ENCODE data around the gene MVB12B. TPM values are rescaled to one million over a fixed set of nuclear protein-coding genes. Genes with fewer than 3 reads are reported as not detected.

MVB12B gene
- total and polyA plus RNA-seq, 8 donors: 2.6 to 6.7 (median 4.0) TPM

- intact Hi-C loops (cut with DNase I): no loop called here
- FAIRE-seq (no peak), ATAC-seq (no peak), DNase-seq (no peak)
- H3K4me1 ChIP-seq: no peaks in the 10 kb centered on the region
- no peaks in the 10 kb centered on the region for H3K36me3 ChIP-seq
- no peaks in the 10 kb centered on the region for H3K27me3 ChIP-seq
- WGBS, 2 donors: 85 to 94% methylated on average over 1 of the region's 1 CpG
- no peak for TF ChIP-seq CTCF (IDR thresholded peaks at IDR 0.05)
- no peaks in the 10 kb centered on the region for H3K9me3 ChIP-seq
- H3K4me3 ChIP-seq: no peak overlapping the region
- no peak overlapping the region for H3K27ac ChIP-seq
These were observed 31.1 kb upstream of the MVB12B start for GRCh38 chr9:126295516-126295915.

- WGBS, 2 donors: 67% methylated on average over 17 of the region's 17 CpGs
- Histone ChIP-seq H3K4me3 (no peak overlapping the region), H3K4me1 (no peaks in the 10 kb centered on the region), H3K27me3 (no peaks in the 10 kb centered on the region), H3K36me3 (no peaks in the 10 kb centered on the region), H3K27ac (no peak overlapping the region), H3K9me3 (no peaks in the 10 kb centered on the region)
- intact Hi-C loops (cut with DNase I): no loop called here
- no peak for ATAC-seq
- no peak for DNase-seq
- TF ChIP-seq CTCF (IDR thresholded peaks at IDR 0.05): no peak
- FAIRE-seq: no peak
These were observed 30.6 kb upstream of the MVB12B start for GRCh38 chr9:126295936-126296600.

- WGBS, 2 donors: 75 to 86% methylated on average over 6 of the region's 6 CpGs
- intact Hi-C loops (cut with DNase I): no loop called here
- no peaks in the 10 kb centered on the region for H3K4me1 ChIP-seq
- no peak for ATAC-seq
- FAIRE-seq: no peak
- TF ChIP-seq CTCF (IDR thresholded peaks at IDR 0.05): no peak
- DNase-seq: no peak
- H3K27me3 ChIP-seq: no peaks in the 10 kb centered on the region
- no peak overlapping the region for H3K4me3 ChIP-seq
- no peaks in the 10 kb centered on the region for H3K36me3 ChIP-seq
- no peaks in the 10 kb centered on the region for H3K9me3 ChIP-seq
- H3K27ac ChIP-seq: no peak overlapping the region
These were observed 29.9 kb upstream of the MVB12B start for GRCh38 chr9:126296687-126297086.

- ATAC-seq: no peak
- no peak for FAIRE-seq
- no peaks in the 10 kb centered on the region for H3K36me3 ChIP-seq
- TF ChIP-seq CTCF (IDR thresholded peaks at IDR 0.05): no peak
- no peak for DNase-seq
- H3K4me3 ChIP-seq: no peak overlapping the region
- no peak overlapping the region for H3K27ac ChIP-seq
- intact Hi-C loops (cut with DNase I): no loop called here
- no peaks in the 10 kb centered on the region for H3K9me3 ChIP-seq
- 65 to 78% methylated on average over 7 of the region's 7 CpGs for WGBS, 2 donors
- no peaks in the 10 kb centered on the region for H3K4me1 ChIP-seq
- no peaks in the 10 kb centered on the region for H3K27me3 ChIP-seq
These were observed 29.0 kb upstream of the MVB12B start for GRCh38 chr9:126297661-126298060.

- no peak for DNase-seq
- H3K36me3 ChIP-seq: no peaks in the 10 kb centered on the region
- intact Hi-C loops (cut with DNase I): no loop called here
These were observed 28.4 kb upstream of the MVB12B start for GRCh38 chr9:126298063-126298801.

More at GRCh38 chr9:126298063-126298801, 28.4 kb upstream of the MVB12B start:
- Histone ChIP-seq H3K4me3 (no peak overlapping the region), H3K27me3 (no peaks in the 10 kb centered on the region), H3K4me1 (no peaks in the 10 kb centered on the region), H3K27ac (no peak overlapping the region), H3K9me3 (no peaks in the 10 kb centered on the region)
- 61 to 65% methylated on average over 27 of the region's 27 CpGs for WGBS, 2 donors
- TF ChIP-seq CTCF (IDR thresholded peaks at IDR 0.05): no peak
- no peak for FAIRE-seq
- no peak for ATAC-seq
